ENCODE data around the gene NOL9. TPM values are rescaled to one million over a fixed set of nuclear protein-coding genes. Genes with fewer than 3 reads are reported as not detected.

Gene NOL9
- total RNA-seq, 4 donors from 2014 or later, result 14.3 to 24.3 (median 15.3) TPM

GRCh38 chr1:6574818-6575217 is 20.5 kb upstream of the NOL9 start:
- TF ChIP-seq, protein P1, sequence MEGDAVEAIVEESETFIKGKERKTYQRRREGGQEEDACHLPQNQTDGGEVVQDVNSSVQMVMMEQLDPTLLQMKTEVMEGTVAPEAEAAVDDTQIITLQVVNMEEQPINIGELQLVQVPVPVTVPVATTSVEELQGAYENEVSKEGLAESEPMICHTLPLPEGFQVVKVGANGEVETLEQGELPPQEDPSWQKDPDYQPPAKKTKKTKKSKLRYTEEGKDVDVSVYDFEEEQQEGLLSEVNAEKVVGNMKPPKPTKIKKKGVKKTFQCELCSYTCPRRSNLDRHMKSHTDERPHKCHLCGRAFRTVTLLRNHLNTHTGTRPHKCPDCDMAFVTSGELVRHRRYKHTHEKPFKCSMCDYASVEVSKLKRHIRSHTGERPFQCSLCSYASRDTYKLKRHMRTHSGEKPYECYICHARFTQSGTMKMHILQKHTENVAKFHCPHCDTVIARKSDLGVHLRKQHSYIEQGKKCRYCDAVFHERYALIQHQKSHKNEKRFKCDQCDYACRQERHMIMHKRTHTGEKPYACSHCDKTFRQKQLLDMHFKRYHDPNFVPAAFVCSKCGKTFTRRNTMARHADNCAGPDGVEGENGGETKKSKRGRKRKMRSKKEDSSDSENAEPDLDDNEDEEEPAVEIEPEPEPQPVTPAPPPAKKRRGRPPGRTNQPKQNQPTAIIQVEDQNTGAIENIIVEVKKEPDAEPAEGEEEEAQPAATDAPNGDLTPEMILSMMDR (IDR thresholded peaks at IDR 0.05; ENCODE audit: low read depth), result no peak

- TF ChIP-seq, protein P1 (IDR thresholded peaks at IDR 0.05; ENCODE audit: low read depth), result no peak
Observed at GRCh38 chr1:6574025-6574620, 19.8 kb upstream of the NOL9 start.

DNA sequence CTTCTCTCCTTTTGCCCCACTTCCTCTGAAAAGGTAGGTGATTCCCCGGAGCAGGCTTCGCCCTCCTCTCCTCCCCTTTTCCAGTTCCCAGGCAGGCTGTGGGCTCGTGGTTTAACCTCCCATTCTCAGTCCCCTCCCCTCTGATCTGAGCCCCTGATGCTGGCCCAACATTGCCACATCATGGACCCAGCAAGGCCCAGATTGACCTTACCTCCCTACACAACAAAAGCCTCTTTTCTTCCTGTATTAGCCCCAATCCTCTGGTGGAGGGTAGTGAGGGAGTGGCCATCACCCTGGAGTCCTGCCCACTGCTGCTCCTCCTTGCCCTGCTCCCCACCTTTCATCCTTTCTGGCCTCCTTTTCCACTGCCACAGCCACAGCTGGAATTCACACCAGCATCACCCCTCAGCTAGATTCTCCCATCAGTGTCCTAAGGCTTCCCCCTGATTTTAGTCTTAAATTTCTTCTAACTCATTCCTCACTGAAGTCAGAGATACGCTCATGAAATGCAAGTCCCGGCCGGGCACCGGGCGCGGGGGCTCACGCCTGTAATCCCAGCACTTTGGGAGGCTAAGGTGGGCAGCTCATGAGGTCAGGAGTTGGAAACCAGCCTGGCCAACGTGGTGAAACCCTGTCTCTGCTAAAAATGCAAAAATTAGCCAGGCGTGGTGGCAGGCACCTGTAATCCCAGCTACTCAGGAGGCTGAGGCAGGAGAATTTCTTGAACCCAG is 18.5 kb upstream of the NOL9 start:
- TF ChIP-seq, protein P1 (IDR thresholded peaks at IDR 0.05; ENCODE audit: low read depth), result no peak

DNA sequence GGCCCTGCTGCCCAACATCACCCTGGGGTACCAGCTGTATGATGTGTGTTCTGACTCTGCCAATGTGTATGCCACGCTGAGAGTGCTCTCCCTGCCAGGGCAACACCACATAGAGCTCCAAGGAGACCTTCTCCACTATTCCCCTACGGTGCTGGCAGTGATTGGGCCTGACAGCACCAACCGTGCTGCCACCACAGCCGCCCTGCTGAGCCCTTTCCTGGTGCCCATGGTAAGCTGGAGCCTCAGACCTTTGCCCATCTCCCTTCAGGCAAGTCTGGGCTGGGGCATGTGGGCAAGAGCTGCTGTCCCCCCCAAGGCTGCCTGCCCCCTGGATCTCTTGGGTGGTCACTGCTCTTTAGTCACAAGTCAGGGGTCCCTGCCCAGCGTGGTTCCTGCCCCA is 16.7 kb upstream of the NOL9 start:
- TF ChIP-seq, protein P1 (IDR thresholded peaks at IDR 0.05; ENCODE audit: low read depth), result no peak

DNA sequence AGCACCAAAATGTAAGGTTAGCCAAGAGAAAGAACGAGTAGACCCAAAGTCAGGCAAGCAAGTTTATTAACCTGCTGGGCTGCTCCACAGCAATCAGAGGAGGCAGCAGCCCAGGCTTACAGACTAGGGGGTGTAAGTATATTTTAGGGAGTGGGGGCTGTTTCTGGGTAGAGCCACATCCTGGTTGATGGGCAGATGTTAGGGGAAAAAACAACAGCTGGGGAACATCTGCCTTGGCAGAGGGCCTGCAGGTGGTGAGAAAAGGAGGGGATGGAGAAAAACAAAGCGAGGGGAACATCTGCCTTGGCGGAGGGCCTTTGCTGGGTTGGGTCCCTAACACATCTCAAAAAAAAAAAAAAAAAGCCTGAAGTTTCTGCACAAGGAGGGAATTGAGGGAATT is 15.8 kb upstream of the NOL9 start:
- TF ChIP-seq, protein P1 (IDR thresholded peaks at IDR 0.05; ENCODE audit: low read depth), result no peak

DNA sequence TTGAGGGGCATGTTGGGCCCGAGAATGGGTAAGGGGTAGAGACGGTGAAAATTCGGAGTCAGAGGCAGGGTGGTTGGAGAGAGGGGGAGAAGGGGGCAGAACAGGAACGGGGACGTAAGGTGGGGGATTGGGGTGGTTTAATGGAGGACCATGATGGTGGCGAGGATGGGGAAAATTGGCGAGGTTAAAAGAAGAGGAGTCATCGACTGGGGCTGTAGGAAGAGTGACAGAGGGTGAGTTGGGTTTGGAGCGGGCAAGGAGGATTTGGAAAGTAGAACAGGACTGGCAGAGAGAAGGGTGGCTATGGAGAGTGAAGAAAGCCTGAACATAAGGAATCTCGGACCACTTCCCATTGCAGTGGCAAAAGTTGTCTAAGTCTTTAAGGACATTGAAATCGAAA is 14.7 kb upstream of the NOL9 start:
- TF ChIP-seq, protein P1 (IDR thresholded peaks at IDR 0.05; ENCODE audit: low read depth), result no peak

DNA sequence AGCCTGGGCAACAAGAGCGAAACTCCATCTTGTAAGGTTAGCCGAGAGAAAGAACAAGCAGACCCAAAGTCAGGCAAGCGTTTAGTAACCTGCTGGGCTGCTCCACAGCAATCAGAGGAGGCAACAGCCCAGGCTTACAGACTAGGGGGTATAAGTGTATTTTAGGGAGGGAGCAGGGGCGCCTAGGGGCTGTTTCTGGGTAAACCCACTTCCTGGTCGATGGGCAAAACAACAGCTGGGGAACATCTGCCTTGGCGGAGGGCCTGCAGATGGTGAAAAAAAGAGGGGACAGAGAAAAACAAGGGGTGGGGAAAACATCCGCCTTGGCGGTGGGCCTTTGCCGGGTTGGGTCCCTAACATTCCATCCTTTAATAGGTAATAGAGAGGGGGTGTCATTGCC is 6.0 kb upstream of the NOL9 start:
- TF ChIP-seq, protein P1 (IDR thresholded peaks at IDR 0.05; ENCODE audit: low read depth), result no peak

All from subcutaneous adipose tissue (tissue), 4 donors.